Cerebellar nuclear complex (tissue), 1 donor: Measurements from ENCODE around the gene USP3.
"Not testable (repeated sequence)": the region's sequence is repeated elsewhere in the genome, so short reads cannot be mapped to it uniquely, and the experiment has no call there.

Experiments used
- DNase-seq, 2 experiments: peaks; one replicate each; lab custom pipeline; 2025; lab: John Stamatoyannopoulos, UW

USP3 gene

GRCh38 chr15:63476229-63476632 lies 28.2 kb upstream of the USP3 start:
- DNase-seq, result no peak

GRCh38 chr15:63478243-63478642 lies 26.1 kb upstream of the USP3 start:
- DNase-seq, result no peak

GRCh38 chr15:63480441-63480821 lies 24.0 kb upstream of the USP3 start:
- DNase-seq, result no peak

GRCh38 chr15:63481105-63481810 lies 23.1 kb upstream of the USP3 start:
- no peak for DNase-seq

- DNase-seq, result no peak
Observed at GRCh38 chr15:63482874-63483323, 21.5 kb upstream of the USP3 start.

- DNase-seq, result no peak
Observed at GRCh38 chr15:63483521-63484371, 20.6 kb upstream of the USP3 start.

GRCh38 chr15:63484433-63485186 lies 19.8 kb upstream of the USP3 start:
- DNase-seq, result no peak

GRCh38 chr15:63487076-63487757 lies 17.2 kb upstream of the USP3 start:
- DNase-seq, result peak in 1 of 2 experiments; percentile 74

GRCh38 chr15:63487758-63488397 lies 16.5 kb upstream of the USP3 start:
- DNase-seq, result not testable (repeated sequence)

- no peak for DNase-seq
Observed at GRCh38 chr15:63488398-63488960, 15.9 kb upstream of the USP3 start.

GRCh38 chr15:63489352-63489751 lies 15.0 kb upstream of the USP3 start:
- no peak for DNase-seq

- DNase-seq, result no peak
Observed at GRCh38 chr15:63490345-63491034, 13.9 kb upstream of the USP3 start.

- no peak for DNase-seq
Observed at GRCh38 chr15:63491116-63491827, 13.1 kb upstream of the USP3 start.

GRCh38 chr15:63491979-63492378 lies 12.4 kb upstream of the USP3 start:
- DNase-seq, result no peak

GRCh38 chr15:63492541-63493077 lies 11.8 kb upstream of the USP3 start:
- no peak for DNase-seq

GRCh38 chr15:63493436-63493835 lies 11.0 kb upstream of the USP3 start:
- DNase-seq, result no peak

GRCh38 chr15:63494408-63494807 lies 10.0 kb upstream of the USP3 start:
- DNase-seq, result no peak

GRCh38 chr15:63495343-63495742 lies 9.1 kb upstream of the USP3 start:
- DNase-seq, result no peak

GRCh38 chr15:63495780-63496488 lies 8.5 kb upstream of the USP3 start:
- no peak for DNase-seq
